K562 (cell line): ENCODE data around the gene ICAM2. TPM values are rescaled to one million over a fixed set of nuclear protein-coding genes. Genes with fewer than 3 reads are reported as not detected.

Experiments used
- CREM ChIP-seq: IDR thresholded peaks from 2 replicates; pipeline ENCODE4 v1.6.1; 2014; ENCODE audit warnings: antibody characterized with exemption, low read depth
- EGR1 ChIP-seq: fragments of 450-650 bp; conservative IDR thresholded peaks from 2 replicates; pipeline ENCODE4 v1.6.1; 2017; ENCODE audit warnings: mild to moderate bottlenecking
- ESRRB ChIP-seq: fragments of 250-450 bp; sonication (Bioruptor Pico); IDR thresholded peaks from 2 replicates; pipeline ENCODE4 v1.5.0; 2020; ENCODE audit warnings: mild to moderate bottlenecking, moderate library complexity, borderline replicate concordance
- HSF4 ChIP-seq: fragments of 250-450 bp; sonication (Bioruptor Pico); IDR thresholded peaks from 2 replicates; pipeline ENCODE4 v2.1.2; 2022; ENCODE audit warnings: mild to moderate bottlenecking, moderate library complexity, borderline replicate concordance
- L3MBTL2 ChIP-seq: fragments of 450-650 bp; IDR thresholded peaks from 2 replicates; pipeline ENCODE4 v1.6.1; 2016; ENCODE audit warnings: mild to moderate bottlenecking, moderate library complexity
- LEF1 ChIP-seq: fragments of 450-650 bp; IDR thresholded peaks from 2 replicates; pipeline ENCODE4 v1.6.1; 2016; ENCODE audit warnings: mild to moderate bottlenecking
- OTX1 ChIP-seq: fragments of 450-650 bp; formaldehyde crosslinking; IDR thresholded peaks from 2 replicates; pipeline ENCODE4 v1.4.0; 2022; ENCODE audit warnings: mild to moderate bottlenecking
- PRMT5 ChIP-seq: sonication (generic); formaldehyde crosslinking; IDR thresholded peaks from 2 replicates; pipeline ENCODE4 v1.5.0; 2020; ENCODE audit warnings: missing genetic modification reagents
- PYGO2 ChIP-seq: fragments of 450-650 bp; IDR thresholded peaks from 2 replicates; pipeline ENCODE4 v1.6.1; 2016; ENCODE audit warnings: mild to moderate bottlenecking, missing genetic modification characterization, moderate library complexity, missing compliant biosample characterization
- RBM39 ChIP-seq: fragments of 200-400 bp; formaldehyde crosslinking; optimal IDR thresholded peaks from 2 replicates; pipeline ENCODE3; 2018; ENCODE audit warnings: low read depth, low read length
- SMAD3 ChIP-seq: fragments of 450-650 bp; formaldehyde crosslinking; conservative IDR thresholded peaks from 2 replicates; pipeline ENCODE4 v1.4.0; 2020; ENCODE audit warnings: mild to moderate bottlenecking
- SMARCC2 ChIP-seq: fragments of 450-650 bp; IDR thresholded peaks from 2 replicates; pipeline ENCODE4 v1.6.1; 2017; ENCODE audit warnings: antibody characterized with exemption, moderate library complexity, mild to moderate bottlenecking, low read depth
- SREBF1 ChIP-seq: fragments of 150-350 bp; IDR thresholded peaks from 2 replicates; pipeline ENCODE4 v1.6.1; 2014; ENCODE audit warnings: antibody characterized with exemption, low read depth, low read length, borderline replicate concordance
- TAL1 ChIP-seq: fragments of 450-650 bp; IDR thresholded peaks from 2 replicates; pipeline ENCODE4 v1.6.1; 2016; ENCODE audit warnings: mild to moderate bottlenecking
- ZBTB1 ChIP-seq: sonication (generic); formaldehyde crosslinking; IDR thresholded peaks from 2 replicates; pipeline ENCODE4 v1.8.1; 2023; ENCODE audit warnings: missing genetic modification reagents, low read depth, mild to moderate bottlenecking, borderline replicate concordance
- ZC3H8 ChIP-seq: fragments of 450-650 bp; IDR thresholded peaks from 2 replicates; pipeline ENCODE4 v1.6.1; 2017
- ZNF146 ChIP-seq: IDR thresholded peaks from one replicate; pipeline ENCODE4 v1.6.1; 2018; ENCODE audit warnings: missing compliant biosample characterization; ENCODE audit not compliant: unreplicated experiment
- ZNF79 ChIP-seq: fragments of 250-450 bp; sonication (Bioruptor Pico); IDR thresholded peaks from 2 replicates; pipeline ENCODE4 v1.4.0; 2020; ENCODE audit warnings: low read depth, mild to moderate bottlenecking, moderate library complexity
- polyA plus RNA-seq, 8 experiments: library from polyadenylated mRNA; depleted of rRNA in 4 of 8; stranded (reverse) in 5 of 8; unstranded in 3 of 8; fragments of >200 nt; fragmentation: Nextera tagmentation in 2 of 8; fragmentation: Illumina TruSeq in 1 of 8; extraction: Ambion mirVana in 2 of 8; extraction: Trizol in 1 of 8; gene quantifications; 2 replicates each; pipeline versions ENCODE4 v1.2.1 to v1.2.3, GENCODE V29; 2011 to 2014; ENCODE audit warnings: inconsistent platforms in 1 of 8, missing spikeins in 1 of 8
- total RNA-seq, 7 experiments: library from RNA; depleted of rRNA in 6 of 7; stranded (reverse); fragments of >200 nt in 6 of 7; fragmentation: Illumina TruSeq in 2 of 7; extraction: Trizol in 2 of 7; gene quantifications; 2 replicates each; pipeline versions ENCODE4 v1.2.1 to v1.2.3, GENCODE V29; 2011 to 2021; ENCODE audit warnings: low replicate concordance in 1 of 7
- TF ChIP-seq, protein P1 (sequence below): sonication (generic); formaldehyde crosslinking; IDR thresholded peaks from 2 replicates; pipeline ENCODE4 v1.8.0; 2022; ENCODE audit warnings: missing genetic modification reagents, mild to moderate bottlenecking, borderline replicate concordance
- TF ChIP-seq, protein P2 (sequence below): sonication (generic); formaldehyde crosslinking; IDR thresholded peaks from 2 replicates; pipeline ENCODE4 v1.8.1; 2023; ENCODE audit warnings: mild to moderate bottlenecking, missing genetic modification reagents, moderate library complexity
- TF ChIP-seq, protein P3 (sequence below): IDR thresholded peaks from 2 replicates; pipeline ENCODE4 v1.6.1; 2011; ENCODE audit warnings: borderline replicate concordance, low read depth, mild to moderate bottlenecking, moderate library complexity, low read length; ENCODE audit not compliant: insufficient read depth, poor library complexity, severe bottlenecking
- TF ChIP-seq, protein P4 (sequence below), 2 experiments: IDR thresholded peaks; 2 replicates each; pipeline ENCODE4 v1.6.1; 2012; ENCODE audit warnings: improper control_type of control experiment in 2 of 2, low read depth in 2 of 2, low read length in 2 of 2, borderline replicate concordance in 1 of 2

Gene ICAM2
- total and polyA plus RNA-seq, 9 of the 15 experiments (the other 6 are each of a cell fraction or from before 2014, with no cell fraction given): 37.9 to 89.4 (median 60.6) TPM

DNA sequence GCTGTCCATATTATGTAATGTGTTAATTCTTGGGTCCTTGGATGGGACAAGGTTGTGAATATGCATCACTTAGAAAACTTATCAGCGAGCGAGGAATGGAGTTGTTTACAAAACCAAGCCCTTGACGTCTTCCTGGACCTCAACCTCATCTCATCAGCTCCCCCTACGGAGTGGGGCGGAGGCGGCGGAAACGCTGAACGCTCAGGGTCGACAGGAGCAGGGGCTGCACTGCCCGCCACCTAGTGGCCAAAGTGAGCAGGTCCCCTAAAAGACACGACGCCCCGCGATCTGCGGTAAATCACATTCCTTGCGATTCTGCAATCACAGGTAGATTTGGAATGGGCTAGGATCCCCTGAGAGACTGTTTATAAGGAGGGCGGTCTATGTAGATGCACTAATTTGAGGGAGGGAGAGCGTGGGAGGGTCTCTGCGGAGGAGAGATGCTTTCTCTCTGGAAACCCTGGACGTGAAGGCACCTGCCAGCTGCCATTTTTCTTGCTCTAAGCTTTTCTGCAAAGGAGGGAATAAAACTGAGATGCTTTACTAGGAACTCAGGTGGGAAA lies 5.4 kb upstream of the ICAM2 start (continued):
- TF ChIP-seq, protein P1, sequence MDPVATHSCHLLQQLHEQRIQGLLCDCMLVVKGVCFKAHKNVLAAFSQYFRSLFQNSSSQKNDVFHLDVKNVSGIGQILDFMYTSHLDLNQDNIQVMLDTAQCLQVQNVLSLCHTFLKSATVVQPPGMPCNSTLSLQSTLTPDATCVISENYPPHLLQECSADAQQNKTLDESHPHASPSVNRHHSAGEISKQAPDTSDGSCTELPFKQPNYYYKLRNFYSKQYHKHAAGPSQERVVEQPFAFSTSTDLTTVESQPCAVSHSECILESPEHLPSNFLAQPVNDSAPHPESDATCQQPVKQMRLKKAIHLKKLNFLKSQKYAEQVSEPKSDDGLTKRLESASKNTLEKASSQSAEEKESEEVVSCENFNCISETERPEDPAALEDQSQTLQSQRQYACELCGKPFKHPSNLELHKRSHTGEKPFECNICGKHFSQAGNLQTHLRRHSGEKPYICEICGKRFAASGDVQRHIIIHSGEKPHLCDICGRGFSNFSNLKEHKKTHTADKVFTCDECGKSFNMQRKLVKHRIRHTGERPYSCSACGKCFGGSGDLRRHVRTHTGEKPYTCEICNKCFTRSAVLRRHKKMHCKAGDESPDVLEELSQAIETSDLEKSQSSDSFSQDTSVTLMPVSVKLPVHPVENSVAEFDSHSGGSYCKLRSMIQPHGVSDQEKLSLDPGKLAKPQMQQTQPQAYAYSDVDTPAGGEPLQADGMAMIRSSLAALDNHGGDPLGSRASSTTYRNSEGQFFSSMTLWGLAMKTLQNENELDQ: no peak
- TF ChIP-seq EGR1: peak; percentile 45
- TF ChIP-seq OTX1: no peak
- no peak for TF ChIP-seq SREBF1
- TF ChIP-seq LEF1: no peak
- no peak for TF ChIP-seq PRMT5
- TF ChIP-seq, protein P2, sequence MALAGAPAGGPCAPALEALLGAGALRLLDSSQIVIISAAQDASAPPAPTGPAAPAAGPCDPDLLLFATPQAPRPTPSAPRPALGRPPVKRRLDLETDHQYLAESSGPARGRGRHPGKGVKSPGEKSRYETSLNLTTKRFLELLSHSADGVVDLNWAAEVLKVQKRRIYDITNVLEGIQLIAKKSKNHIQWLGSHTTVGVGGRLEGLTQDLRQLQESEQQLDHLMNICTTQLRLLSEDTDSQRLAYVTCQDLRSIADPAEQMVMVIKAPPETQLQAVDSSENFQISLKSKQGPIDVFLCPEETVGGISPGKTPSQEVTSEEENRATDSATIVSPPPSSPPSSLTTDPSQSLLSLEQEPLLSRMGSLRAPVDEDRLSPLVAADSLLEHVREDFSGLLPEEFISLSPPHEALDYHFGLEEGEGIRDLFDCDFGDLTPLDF (CRISPR knock-in tag): no peak
- TF ChIP-seq, protein P3, sequence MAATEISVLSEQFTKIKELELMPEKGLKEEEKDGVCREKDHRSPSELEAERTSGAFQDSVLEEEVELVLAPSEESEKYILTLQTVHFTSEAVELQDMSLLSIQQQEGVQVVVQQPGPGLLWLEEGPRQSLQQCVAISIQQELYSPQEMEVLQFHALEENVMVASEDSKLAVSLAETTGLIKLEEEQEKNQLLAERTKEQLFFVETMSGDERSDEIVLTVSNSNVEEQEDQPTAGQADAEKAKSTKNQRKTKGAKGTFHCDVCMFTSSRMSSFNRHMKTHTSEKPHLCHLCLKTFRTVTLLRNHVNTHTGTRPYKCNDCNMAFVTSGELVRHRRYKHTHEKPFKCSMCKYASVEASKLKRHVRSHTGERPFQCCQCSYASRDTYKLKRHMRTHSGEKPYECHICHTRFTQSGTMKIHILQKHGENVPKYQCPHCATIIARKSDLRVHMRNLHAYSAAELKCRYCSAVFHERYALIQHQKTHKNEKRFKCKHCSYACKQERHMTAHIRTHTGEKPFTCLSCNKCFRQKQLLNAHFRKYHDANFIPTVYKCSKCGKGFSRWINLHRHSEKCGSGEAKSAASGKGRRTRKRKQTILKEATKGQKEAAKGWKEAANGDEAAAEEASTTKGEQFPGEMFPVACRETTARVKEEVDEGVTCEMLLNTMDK: no peak
- TF ChIP-seq ZC3H8: no peak
- no peak for TF ChIP-seq HSF4 (CRISPR knock-in tag)
- no peak for TF ChIP-seq ZBTB1 (CRISPR knock-in tag)
- TF ChIP-seq L3MBTL2: peak; percentile 78
- TF ChIP-seq TAL1: no peak
- TF ChIP-seq SMAD3 (CRISPR knock-in tag): no peak
- TF ChIP-seq RBM39: peak; percentile 84
- peak; percentile 85 for TF ChIP-seq CREM
- no peak for TF ChIP-seq SMARCC2
- no peak for TF ChIP-seq ZNF79 (CRISPR knock-in tag)
- no peak for TF ChIP-seq ZNF146 (CRISPR knock-in tag)
- TF ChIP-seq, protein P4, sequence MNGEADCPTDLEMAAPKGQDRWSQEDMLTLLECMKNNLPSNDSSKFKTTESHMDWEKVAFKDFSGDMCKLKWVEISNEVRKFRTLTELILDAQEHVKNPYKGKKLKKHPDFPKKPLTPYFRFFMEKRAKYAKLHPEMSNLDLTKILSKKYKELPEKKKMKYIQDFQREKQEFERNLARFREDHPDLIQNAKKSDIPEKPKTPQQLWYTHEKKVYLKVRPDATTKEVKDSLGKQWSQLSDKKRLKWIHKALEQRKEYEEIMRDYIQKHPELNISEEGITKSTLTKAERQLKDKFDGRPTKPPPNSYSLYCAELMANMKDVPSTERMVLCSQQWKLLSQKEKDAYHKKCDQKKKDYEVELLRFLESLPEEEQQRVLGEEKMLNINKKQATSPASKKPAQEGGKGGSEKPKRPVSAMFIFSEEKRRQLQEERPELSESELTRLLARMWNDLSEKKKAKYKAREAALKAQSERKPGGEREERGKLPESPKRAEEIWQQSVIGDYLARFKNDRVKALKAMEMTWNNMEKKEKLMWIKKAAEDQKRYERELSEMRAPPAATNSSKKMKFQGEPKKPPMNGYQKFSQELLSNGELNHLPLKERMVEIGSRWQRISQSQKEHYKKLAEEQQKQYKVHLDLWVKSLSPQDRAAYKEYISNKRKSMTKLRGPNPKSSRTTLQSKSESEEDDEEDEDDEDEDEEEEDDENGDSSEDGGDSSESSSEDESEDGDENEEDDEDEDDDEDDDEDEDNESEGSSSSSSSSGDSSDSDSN (IDR thresholded peaks at IDR 0.05; ENCODE audit: borderline replicate concordance in 1 of 2, low read depth in 2 of 2, low read length in 2 of 2): 0 out of 4 replicates have a peak, but pooled peaks of 1 of the 2 experiments have one; percentile 66
- no peak for TF ChIP-seq ESRRB (CRISPR knock-in tag)
- TF ChIP-seq PYGO2 (tag): no peak
